Measurements from ENCODE around the gene YARS1.

- TF ChIP-seq CTCF (IDR thresholded peaks at IDR 0.05; ENCODE audit: low read depth, low read length) (no peak), EZH2phosphoT487 (IDR thresholded peaks at IDR 0.05; ENCODE audit: low read depth) (no peak)
Observed at GRCh38 chr1:32825181-32825580, 8.0 kb upstream of the YARS1 start.

All from OCI-LY3 (cell line).